ENCODE results near the gene GDF7.

- no peak for TF ChIP-seq POLR2A (IDR thresholded peaks at IDR 0.05; ENCODE audit: control extremely low read depth in 1 of 2, low read depth in 2 of 2, low read length in 2 of 2)
- no peak for TF ChIP-seq EZH2 (IDR thresholded peaks at IDR 0.05; ENCODE audit: low read depth, low read length, severe bottlenecking)
- TF ChIP-seq JUND (IDR thresholded peaks at IDR 0.05; ENCODE audit: low read length), result no peak
- no peak for TF ChIP-seq CREB1 (IDR thresholded peaks at IDR 0.05)
Measured at GRCh38 chr2:20723543-20723942, 56.6 kb downstream of the GDF7 start.

Measured in H1 (cell line).